Bone marrow (tissue), 2 donors: ENCODE data around the gene HHIPL1.

ENCODE experiments used
- DNase-seq, 2 donors: peaks; one replicate each; lab custom pipeline; 2025; lab: John Stamatoyannopoulos, UW

The HHIPL1 gene

GRCh38 chr14:99717682-99718013, 72.7 kb downstream of the HHIPL1 start:
- no peak for DNase-seq

DNA sequence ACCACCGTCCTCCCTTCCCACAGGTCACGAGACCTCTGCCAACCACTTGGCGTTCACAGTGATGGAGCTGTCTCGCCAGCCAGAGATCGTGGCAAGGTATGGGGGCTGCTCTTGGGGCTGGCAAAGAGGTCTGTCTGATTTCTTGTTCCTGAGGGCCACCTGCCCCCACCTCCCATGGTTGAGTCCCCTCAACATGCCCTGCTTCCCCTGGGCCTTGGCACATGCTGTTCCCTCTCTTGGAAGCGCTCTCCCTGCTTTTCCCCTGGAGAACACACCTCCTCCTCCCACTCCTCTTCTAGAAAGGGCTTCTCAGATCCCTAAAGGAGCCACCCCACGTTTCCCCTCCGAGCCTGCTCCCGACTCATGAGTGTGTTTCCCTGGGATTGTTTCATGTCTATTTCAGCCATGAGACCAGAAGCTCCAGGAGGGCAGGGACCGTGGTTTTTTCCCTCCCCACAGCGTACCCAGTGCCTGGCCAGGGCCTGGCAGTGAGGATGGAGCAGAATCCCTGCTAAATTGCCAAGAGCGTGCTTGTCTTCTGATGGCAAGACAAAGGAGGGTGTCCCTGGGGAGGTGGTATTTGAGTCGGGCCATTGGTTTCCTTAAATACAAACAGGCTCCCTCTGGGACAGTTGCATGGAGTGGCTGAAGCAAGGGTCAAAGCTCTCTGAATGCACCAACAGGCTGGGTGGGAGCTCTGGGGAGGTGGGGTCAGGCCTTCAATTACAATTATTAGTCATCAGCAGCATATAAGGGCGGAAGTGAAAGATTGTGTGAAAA, 73.3 kb downstream of the HHIPL1 start:
- no peak for DNase-seq

DNA sequence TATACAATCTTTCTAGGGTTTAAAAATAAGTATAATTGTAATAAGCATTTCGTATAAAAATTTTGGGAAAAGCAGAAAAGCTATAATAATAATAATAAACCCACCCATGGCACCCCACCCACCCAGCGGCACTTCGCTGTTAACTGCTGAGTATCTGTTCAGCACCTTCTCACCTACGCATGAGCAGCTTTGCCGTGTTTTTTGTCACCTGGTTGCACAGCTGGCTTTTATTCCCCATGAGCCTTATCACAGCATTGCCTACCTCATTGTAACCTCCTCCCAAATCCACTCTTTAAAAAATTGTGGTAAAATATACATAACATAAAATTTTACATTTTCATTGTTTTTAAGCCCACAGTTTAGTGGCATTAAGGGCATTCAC, 73.9 kb downstream of the HHIPL1 start:
- DNase-seq, result no peak

GRCh38 chr14:99720941-99721791, 76.2 kb downstream of the HHIPL1 start:
- no peak for DNase-seq

DNA sequence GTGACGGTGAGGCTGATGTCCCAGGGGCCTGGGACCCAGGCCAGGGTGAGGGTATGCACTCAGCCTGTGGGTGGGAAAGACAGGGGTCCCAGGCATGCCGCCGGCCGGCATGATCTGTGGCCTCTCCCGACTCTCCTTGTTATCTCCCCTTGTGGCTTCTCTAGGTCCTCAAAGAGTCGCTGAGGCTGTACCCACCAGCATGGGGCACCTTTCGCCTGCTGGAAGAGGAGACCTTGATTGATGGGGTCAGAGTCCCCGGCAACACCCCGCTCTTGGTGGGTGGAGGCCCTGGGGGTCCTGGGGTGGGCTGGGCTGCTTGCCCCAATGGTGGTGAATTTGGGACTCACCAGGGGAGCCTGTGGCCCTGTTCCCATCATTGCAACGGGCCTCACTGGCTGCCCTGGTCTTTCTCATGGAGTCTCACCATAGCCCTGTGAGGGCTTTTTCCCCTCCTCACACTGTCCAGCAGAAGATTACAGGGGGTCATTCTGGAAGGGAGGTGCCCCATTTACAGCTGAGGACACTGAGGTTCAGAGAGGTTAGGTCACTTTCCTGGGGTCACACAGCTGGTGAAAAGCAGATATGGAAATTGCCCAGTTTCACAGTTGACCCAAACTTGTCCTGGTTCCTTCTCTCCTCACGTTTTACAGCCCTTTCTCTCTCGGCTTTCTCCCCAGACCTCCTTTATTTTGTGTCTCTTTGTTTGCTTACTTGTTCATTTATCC, 77.0 kb downstream of the HHIPL1 start:
- no peak for DNase-seq

DNA sequence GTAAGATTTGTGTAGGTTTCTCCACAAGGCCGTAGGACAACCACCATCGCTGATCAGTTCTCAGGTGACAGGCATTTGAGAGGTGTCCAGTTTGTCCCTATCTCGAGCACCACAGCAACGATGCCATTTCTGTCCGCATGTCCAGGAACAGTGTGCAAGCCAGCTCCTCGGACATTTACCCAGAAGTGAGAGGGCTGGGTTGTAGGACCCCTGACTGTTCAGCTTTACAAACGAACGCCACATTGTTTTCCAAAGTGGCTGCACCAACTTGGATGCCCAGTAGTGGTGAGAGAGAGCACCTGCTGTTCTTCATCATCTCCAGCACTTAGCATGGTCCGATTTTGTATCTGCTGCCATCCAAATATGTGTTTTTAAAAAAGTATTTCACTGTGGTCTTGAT, 77.8 kb downstream of the HHIPL1 start:
- DNase-seq, result no peak

DNA sequence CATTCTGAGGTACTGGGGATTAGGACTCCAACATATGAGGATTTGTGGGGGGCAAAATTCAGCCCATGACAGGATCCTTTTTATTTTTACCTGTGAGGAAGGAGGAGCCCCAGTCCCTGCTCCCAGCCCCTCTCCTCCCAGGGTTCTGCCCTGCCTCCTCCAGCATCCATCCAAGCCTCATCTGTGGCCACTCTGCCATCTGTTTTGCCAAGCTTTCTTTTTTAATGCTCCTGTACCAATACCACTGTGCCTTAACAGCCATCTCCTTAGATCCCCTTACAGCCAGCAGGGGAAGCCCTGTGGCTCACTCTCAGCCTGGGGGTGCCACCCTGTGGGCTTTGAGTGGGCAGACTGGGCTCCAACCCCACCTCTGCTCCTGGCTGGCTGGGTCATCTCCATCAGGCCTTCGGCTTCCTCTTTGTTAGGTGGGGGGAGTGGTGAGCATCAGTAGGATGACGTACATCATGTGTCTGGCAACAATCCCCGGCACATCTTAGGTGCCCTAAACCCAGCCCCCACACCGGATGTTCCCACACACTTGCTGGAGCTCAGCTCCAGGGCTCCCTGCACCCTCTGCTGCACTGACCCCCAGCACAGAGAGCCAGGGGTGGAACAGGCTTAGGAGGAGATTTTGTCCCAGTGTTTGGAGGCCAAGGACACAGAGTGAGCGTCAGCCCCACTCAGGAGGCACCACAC, 79.4 kb downstream of the HHIPL1 start:
- DNase-seq, result no peak

- no peak for DNase-seq
Measured at GRCh38 chr14:99724939-99725773, 80.2 kb downstream of the HHIPL1 start.

GRCh38 chr14:99725774-99726537, 81.0 kb downstream of the HHIPL1 start:
- DNase-seq, result no peak

- no peak for DNase-seq
Measured at GRCh38 chr14:99726538-99727095, 81.7 kb downstream of the HHIPL1 start.

GRCh38 chr14:99727096-99727870, 82.4 kb downstream of the HHIPL1 start:
- no peak for DNase-seq

GRCh38 chr14:99728231-99728920, 83.4 kb downstream of the HHIPL1 start:
- DNase-seq, result no peak

- DNase-seq, result no peak
Measured at GRCh38 chr14:99728981-99729451, 84.1 kb downstream of the HHIPL1 start.
